GM18519 (cell line): ENCODE results near the gene PIGX.

Source experiments
- ATAC-seq: cut with Tn5 transposase; IDR thresholded peaks from one replicate; pipeline ENCODE4 v1.9.1; 2021; ENCODE audit warnings: mild to moderate bottlenecking, moderate library complexity; ENCODE audit not compliant: unreplicated experiment, low FRiP score

PIGX gene

DNA sequence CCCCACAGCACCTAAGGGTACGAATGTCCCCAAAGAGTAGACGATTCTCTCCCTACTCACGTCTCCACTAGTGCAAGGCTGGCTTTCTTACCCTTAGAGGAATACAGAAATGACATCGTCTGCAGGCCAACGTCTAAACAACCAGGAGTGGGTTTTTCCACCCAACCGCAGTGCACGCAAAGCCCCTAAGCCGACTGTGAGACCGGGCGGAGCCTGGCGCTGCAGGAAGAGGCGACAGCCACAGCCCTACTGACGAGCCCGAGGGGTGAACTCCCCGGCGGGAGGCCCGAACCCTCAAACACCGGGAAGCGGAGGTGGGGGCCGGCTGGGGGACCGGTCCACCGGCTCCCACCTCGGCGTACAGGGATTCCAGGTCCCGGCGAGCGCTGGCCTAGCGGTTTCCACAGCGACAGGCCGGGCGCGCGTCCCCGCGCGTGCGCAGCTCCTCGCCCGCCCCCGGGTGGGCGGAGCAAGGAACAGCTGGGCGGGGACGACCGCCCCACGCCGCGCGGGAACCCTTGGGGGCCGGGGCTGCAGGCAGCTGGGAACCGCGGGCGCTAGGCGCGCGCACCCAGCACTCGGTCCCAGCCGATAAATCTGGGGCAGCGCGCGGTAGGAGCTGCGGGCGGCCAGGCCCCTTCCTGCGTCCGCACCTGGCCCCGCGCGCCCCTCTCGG, at the start of gene PIGX, which contains the start of gene CEP19:
PIGX (plus strand) TSS at position 540 of the 676 bp plus-strand sequence.
CEP19 (minus strand) TSS at position 413 of the 676 bp plus-strand sequence. CDS start 3,593 bp downstream, outside the sequence.
- ATAC-seq = peak; percentile 61

DNA sequence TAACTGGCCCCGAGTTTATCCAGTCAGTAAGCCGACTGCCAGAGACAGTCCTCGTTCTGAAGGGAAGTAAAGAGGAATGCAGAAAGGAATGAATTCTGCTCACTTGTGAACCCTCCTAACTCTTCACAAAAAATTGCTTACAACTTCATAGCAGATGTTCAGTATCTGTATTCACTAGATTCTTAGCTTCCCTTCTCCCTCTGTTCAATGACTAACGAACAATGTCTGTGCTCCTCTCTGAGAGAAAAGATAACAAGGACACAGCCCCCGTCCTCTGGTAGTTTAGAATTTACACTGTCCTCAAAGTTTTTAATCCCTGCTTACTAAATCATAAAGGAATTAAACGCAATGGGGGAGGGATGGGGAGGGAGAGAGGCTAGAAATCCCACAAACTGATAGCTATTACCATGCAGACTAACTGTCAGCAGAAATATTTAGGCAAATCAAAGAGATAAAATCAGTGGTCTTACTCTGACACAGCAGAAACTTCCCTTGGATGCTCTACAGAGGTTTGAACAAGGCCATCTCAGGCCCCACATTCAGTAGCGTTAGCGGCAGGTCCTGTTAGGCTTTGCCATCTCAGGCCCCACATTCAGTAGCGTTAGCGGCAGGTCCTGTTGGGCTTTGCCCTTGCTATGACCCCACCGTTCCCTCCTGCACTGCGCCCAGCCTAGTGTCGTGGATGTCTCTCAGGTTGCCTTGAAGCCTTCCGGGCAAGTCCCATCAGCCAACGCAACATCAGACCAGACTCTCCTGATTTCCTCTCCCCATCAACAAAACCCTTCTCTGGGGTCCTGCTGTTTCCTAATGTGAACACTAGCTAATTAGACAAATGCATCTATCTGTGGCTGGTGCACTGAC, 49.2 kb upstream of the PIGX start:
- ATAC-seq = no peak

DNA sequence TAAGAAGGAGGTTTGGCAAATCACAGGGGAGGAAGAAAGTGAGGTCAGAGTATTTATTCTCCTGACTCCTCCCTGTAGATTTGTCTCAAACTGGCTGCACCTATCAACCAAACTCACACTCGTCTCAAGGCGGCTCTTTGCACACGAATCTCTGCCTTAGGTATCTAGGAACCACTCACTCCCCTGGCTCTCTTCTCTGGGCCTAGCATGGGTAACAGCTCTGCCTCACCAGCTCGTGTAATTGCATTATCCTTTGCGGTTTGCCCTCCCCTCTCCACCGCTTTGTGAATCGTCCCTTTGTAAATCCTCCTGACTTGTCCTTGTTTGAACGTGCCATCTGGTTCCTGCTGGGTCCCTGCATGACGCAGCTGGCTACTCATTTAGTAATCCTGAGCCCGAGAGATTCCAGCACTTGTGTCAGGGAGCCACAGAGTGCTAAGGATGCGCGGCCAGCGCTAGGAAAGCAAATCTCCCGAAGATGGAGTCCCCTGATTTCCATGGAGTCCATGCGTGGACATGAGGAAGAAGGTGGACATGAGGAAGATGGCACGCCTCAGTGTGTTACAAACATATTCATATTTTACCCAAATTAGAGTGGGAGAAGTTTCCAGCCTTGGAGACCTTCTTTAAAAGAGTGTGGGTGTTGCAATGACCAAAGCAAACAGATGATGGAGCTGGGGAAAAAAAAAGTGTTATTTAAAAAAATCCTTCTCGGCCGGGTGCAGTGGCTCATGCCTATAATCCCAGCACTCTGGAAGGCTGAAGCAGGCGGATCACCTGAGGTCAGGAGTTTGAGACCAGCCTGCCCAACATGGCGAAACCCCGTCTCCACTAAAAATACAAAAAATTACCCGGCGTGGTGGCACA, 45.9 kb upstream of the PIGX start:
- ATAC-seq = no peak

DNA sequence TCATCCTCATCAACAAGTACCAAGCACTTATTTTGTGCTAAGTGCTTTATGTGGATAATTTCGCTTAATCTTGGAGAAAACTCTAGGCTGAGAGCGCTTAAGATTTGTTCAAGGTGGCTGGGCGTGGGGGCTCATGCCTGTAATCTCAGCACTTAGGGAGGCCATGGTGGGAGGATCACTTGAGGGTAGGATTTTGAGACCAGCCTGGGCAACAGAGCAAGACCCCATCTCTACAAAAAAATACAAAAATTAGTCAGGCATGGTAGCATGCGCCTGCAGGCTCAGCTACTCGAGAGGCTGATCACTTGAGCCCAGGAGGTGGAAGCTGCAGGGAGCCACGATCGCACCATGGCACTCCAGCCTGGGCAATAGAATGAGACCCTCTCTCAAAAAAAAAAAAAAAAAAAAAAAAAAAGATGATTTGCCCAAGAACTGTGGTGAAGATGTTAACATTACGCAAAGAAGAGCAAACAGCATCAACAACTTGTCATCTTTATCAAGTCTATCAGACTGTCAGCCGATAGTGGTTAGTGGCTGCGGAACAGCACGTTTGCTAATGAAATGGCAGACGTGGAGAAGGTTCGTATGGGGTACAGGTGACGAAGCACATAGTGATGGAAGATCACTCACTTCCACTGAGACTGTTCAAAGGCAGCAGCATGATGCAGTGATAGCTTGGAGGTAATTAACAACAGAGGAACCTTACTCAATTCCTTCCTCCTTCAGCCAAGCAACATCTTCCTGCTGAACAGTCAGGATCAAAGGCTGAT, 44.9 kb upstream of the PIGX start:
- no peak for ATAC-seq

DNA sequence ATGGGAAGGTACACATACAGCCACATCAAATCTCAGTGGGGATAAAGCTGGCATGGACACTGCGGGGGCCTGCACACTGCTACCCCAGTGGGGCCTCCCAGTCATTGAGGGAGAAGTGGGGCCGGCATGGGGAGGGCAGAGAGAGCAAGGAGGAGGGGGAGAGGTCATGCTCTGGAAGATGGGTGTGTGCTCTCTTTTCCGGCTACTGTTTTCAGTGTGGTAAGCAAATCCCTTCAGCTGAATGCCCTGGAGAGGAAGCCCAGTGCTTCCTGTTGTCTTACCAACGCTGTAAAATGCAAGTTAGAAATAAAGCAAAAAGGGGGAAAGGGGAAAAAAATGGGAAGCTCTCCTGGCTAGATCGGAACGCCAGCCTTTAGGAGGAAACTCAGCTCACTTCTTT, 41.8 kb upstream of the PIGX start:
- ATAC-seq = no peak

DNA sequence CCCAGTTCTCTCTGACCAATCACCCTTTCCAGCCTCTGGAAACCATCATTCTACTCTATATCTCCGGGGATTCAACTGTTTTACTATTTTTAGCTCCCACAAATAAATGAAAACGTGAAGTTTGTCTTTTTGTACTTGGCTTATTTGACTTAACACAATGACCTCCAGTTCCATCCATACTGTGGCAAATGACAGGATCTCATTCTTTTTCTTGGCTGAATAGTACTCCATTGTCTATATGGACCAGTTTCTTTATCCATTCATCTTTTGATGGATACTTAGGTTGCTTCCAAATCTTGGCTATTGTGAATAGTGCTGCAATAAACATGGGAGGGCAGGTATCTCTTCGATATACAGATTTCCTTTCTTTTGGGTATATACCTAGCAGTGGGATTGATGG, 38.5 kb upstream of the PIGX start:
- ATAC-seq = no peak

DNA sequence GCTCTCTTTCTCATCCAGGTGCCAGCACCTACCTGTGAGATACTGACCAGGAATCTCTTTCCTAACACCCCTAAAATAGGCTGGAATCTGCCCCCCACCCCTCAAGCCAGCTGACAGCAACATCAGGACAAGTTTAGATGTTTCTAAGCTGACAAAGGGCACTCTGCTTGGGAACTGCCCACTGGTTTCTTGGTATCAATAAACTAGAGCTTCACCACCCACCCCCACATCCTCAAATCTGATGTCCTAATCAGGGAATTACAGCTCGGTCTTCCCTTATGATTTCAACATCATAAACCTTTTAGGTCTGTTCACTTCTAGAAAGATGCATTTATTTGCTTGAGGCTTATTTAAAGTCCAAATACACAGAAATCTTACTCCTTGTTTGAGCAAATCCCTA, 34.8 kb upstream of the PIGX start:
- ATAC-seq = no peak

DNA sequence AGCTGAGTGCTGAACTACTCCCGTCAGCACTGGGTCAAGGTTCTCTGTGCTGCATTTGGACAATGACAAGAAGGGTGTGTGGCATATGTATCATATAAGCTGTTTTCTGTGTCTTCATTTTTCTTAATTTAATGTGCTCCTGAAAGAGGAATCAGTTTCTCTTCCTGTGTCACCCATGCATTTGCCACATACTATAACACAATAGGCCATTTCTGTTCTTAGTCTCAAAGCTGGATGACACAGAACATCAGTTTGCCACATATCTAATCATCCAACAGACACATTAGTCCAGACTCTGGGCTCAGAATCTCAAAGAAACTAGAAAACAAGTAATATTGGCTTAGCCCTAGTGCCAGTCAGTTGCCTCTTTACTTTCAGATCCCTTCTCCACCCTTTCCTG, 34.2 kb upstream of the PIGX start:
- ATAC-seq = no peak

DNA sequence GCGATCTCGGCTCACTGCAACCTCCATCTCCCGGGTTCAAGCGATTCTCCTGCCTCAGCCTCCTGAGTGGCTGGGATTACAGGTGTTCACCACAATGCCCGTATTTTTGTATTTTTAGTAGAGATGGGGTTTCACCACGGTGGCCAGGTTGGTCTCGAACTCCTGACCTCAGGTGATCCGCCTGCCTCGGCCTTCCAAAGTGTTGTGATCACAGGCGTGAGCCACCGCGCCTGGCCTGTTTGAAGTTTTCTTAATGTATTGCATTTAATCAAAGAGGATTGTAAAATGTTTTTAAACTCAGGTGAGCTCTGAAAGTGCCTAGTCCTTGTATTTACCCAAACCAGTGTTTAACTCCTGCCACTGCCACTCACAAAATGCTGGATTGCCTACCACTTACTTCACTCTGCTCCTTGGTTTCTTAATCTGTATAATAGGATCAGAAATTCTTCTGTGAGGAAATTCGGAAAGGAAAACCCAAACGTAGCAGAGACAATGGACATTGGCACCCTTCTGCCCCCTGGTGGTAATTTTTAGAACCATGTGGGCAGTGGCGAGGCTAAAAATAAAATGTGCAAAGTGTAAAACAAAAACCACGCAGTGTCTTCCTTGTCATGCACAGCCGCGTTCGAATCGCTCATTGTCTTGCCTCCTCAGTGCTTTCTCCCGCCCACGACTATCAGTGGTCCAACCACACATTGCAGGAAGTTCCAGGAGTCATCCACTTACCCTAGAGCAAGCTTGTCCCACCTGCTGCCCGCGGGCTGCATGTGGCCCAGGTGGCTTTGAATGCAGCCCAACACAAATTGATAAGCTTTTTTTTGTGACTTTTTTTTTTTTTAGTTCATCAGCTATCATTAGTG, 27.4 kb upstream of the PIGX start:
- ATAC-seq = peak; percentile 66

DNA sequence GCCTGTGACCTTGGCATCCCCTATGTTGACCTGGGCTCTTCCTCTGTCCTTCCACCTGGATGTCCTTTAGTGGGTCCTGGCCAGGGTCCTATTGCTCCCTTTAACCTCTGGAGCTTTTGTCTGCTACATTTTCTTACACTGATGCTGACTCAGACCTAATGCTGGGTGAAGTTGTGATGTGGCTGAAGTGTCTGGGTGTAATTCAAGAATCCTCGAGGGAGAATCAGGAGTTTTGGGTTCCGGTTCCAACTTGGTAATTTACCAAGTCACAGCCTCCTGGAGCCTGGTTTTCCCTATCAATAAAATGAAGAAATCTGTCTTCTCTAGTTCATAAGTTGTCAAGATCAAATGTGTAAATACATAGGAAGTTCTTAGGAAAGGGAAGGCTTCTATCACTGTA, 25.7 kb upstream of the PIGX start:
- no peak for ATAC-seq

DNA sequence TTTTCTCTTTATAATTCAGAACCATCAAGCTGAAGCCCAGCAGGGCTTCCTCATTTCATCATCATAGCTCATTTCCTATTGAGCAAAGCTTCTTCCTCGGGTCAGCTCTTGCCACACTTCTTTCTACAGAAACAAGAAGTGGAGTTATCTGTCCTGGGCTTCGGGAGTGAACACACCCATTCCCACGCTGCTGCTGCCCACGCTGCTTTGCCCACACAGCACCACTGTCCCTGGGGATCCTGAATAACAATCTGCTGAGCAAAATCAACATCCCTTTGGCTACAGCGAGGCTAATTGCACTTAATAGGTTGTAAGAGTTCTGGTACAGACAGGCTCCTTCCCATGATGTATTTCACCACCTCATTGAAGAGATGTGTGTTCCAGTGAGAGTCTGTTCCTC, 23.8 kb upstream of the PIGX start:
- no peak for ATAC-seq

DNA sequence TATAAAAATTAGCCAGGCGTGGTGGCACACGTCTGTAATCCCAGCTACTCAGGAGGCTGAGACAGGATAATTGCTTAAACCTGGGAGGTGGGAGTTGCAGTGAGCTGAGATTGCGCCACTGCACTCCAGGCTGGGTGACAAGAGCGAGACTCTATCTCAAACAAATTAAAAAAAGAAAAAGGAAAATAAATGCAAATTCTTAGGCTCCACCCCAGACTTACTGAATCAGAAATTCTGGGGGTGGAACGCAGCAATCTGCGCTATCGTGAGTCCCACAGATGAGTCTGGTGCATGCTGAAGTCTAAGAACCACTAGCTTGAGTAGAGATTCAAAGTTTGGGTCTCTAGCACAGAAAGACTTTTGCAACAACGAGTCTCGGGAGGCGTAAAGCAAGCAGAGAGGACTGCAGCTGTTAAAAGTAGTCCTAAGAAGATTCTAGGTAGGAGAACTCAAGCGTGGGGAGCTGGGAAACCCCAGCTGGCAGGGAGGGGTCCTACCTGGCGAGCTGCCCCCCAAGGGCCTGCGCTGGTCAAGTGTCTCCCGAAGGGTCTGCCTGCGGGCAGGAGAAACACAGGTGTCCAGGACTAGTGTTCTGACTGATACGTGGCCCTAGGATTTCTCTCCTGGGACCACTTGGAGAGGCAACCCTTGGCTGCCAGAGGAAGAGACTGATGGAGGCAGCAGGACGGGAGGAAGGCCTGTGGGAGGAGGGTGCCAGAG, 22.1 kb upstream of the PIGX start:
- no peak for ATAC-seq

DNA sequence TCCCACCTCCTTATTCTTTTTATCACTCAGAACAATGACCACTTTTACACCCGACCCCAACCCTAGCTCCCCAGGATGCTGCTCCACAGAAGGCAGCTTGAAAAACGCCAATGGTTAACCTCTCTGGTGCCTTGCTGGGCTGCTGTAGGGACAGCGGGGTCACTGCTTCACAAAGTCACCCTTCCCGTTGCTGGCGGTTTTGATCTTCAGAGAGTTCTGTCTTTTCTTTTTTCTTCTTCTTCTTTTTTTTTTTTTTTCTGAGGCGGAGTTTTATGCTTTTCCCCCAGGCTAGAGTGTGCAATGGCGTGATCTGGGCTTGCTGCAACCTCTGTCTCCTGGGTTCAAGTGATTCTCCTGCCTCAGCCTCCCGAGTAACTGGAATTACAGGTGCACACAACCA, 20.8 kb upstream of the PIGX start:
- ATAC-seq = no peak

DNA sequence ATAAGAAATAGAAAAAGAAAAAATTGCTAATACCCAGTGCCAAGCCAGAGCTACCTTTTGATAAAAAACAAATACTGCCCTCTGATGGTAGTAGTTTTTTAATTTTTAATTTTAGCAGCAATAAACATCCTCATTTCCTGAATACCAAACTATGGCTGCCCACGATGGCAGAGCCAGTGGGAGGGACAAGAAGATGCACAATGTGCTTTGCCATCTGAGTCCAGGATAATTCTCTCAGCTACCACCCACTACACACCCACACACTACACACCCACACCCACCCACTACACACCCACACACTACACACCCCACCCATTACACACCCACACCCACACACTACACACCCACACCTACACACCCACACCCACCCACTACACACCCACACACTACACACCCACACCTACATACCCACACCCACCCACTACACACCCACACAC, 18.0 kb upstream of the PIGX start:
- no peak for ATAC-seq

DNA sequence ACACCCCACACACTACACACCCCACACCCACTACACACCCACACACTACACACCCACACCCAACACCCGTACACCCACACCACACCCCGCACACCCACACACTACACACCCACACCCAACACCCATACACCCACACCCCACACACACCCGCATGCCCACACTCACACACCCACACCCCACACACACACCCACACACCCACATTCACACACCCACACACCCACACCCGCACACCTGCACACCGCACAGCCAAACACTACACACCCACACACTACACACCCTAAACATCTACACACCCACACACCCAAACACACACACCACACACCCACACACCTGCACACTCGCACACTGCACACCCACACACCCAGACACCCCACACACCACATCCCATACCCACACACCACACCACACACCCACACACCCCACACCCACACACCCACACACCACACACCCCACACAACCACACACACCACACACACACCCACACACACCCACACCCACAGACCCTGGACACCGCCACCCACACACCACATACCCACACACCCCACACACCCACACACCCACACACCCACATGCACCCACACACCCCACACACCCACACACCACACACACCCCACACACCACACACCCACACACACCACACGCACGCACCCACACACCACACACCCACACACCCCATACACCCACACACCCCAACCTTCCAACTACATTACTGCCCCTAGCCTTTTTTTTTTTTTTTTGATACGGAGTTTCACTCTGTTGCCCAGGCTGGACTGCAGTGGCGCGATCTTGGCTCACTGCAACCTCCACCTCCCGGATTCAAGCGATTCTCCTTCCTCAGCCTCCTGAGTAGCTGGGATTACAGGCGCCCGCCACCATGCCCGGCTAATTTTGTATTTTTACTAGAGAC, 17.0 kb upstream of the PIGX start:
- ATAC-seq = no peak

DNA sequence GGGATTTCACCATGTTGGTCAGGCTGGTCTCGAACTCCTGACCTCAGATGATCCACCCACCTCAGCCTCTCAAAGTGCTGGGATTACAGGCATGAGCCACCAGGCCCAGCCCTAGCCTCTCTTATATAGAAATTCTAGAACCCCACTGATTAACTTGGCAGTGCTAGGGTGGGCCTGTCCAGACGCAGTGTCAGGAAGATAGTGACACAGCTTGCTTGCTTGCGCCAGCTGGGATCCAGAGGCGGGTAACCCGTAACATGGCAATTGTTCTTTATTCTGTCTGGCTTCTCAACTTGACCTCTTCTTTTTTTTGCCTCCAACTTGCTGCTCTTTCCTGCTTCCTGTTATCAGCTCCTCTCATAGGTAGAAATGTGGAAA, 16.3 kb upstream of the PIGX start:
- ATAC-seq = no peak

DNA sequence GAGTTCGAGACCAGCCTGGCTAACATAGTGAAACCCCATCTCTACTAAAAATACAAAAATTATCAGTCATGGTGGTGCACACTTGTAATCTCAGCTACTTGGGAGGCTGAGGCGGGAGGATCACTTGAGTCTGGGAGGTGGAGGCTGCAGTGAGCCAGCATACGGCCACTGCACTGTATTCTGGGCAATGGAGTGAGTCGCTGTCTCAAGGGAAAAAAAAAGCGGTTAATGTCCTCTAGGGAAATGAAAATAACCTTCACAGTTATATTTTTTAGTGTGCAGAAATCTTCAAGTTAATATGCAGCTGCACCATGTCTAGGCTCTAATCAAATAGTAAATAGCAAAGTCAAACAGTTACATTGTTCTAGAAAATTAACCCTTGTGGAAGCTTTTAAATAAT, 14.9 kb upstream of the PIGX start:
- ATAC-seq = no peak

DNA sequence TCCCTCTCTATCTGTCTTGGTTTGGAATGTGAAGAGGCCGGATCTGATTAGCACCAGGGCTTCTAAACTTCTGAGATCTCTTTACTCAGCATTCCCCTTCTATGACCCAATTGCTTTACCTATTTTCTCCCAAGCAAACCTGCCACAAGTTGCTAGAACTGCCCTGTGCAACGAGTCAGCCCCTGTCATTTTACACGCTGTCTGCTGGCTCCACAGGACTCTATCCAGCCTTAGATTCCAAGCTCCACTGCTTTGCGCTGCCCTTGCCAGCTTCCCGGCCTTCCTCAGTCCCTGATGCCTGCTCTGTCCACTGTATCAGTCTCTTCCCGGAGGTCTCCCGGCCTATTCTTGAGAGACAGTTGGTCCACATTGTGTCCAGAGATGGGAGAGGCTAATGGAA, 12.4 kb upstream of the PIGX start:
- no peak for ATAC-seq
